ENCODE data around the gene GRK1. TPM values are rescaled to one million over a fixed set of nuclear protein-coding genes. Genes with fewer than 3 reads are reported as not detected.

Gene GRK1
- total RNA-seq, 1 donor from 2014 or later, result not detected

GRCh38 chr13:113632706-113633484, 34.1 kb upstream of the GRK1 start:
- no peak for DNase-seq (ENCODE audit: low spot score)

GRCh38 chr13:113633485-113633873, 33.5 kb upstream of the GRK1 start:
- no peak for DNase-seq (ENCODE audit: low spot score)

- no peak for DNase-seq (ENCODE audit: low spot score)
These were observed 32.6 kb upstream of the GRK1 start for GRCh38 chr13:113634279-113635047.

- no peak for DNase-seq (ENCODE audit: low spot score)
These were observed 32.0 kb upstream of the GRK1 start for GRCh38 chr13:113635048-113635420.

GRCh38 chr13:113635709-113636108, 31.3 kb upstream of the GRK1 start:
- DNase-seq (ENCODE audit: low spot score), result no peak

- no peak for DNase-seq (ENCODE audit: low spot score)
These were observed 30.6 kb upstream of the GRK1 start for GRCh38 chr13:113636266-113636963.

- DNase-seq (ENCODE audit: low spot score), result no peak
These were observed 29.5 kb upstream of the GRK1 start for GRCh38 chr13:113637262-113638160.

GRCh38 chr13:113638173-113638746, 28.8 kb upstream of the GRK1 start:
- no peak for DNase-seq (ENCODE audit: low spot score)

- DNase-seq (ENCODE audit: low spot score), result no peak
These were observed 28.2 kb upstream of the GRK1 start for GRCh38 chr13:113638806-113639205.

- DNase-seq (ENCODE audit: low spot score), result no peak
These were observed 27.3 kb upstream of the GRK1 start for GRCh38 chr13:113639616-113640262.

- no peak for DNase-seq (ENCODE audit: low spot score)
These were observed 25.6 kb upstream of the GRK1 start for GRCh38 chr13:113641426-113641825.

- no peak for DNase-seq (ENCODE audit: low spot score)
These were observed 24.5 kb upstream of the GRK1 start for GRCh38 chr13:113642563-113642962.

- DNase-seq (ENCODE audit: low spot score), result no peak
These were observed 23.4 kb upstream of the GRK1 start for GRCh38 chr13:113643593-113643992.

- DNase-seq (ENCODE audit: low spot score), result no peak
These were observed 22.2 kb upstream of the GRK1 start for GRCh38 chr13:113644800-113645199.

- no peak for DNase-seq (ENCODE audit: low spot score)
These were observed 21.7 kb upstream of the GRK1 start for GRCh38 chr13:113645329-113645728.

- DNase-seq (ENCODE audit: low spot score), result no peak
These were observed 20.6 kb upstream of the GRK1 start for GRCh38 chr13:113646376-113646775.

GRCh38 chr13:113646921-113647340, 20.1 kb upstream of the GRK1 start:
- no peak for DNase-seq (ENCODE audit: low spot score)

- DNase-seq (ENCODE audit: low spot score), result peak; percentile 96
These were observed 19.4 kb upstream of the GRK1 start for GRCh38 chr13:113647351-113648215.

- no peak for DNase-seq (ENCODE audit: low spot score)
These were observed 18.8 kb upstream of the GRK1 start for GRCh38 chr13:113648216-113648610.

GRCh38 chr13:113649212-113649611, 17.8 kb upstream of the GRK1 start:
- no peak for DNase-seq (ENCODE audit: low spot score)
